Panc1 (cell line): ENCODE measurements around the gene CA9. TPM values are rescaled to one million over a fixed set of nuclear protein-coding genes. Genes with fewer than 3 reads are reported as not detected.

Experiments used
- ATAC-seq: fragments of 200-7000 bp; cut with Tn5 transposase; 2 replicates; pipeline ENCODE4 v1.9.1; 2020; ENCODE audit warnings: mild to moderate bottlenecking, moderate library complexity
- BruUV-seq: library from RNA; stranded (reverse); fragments of 400-500 nt; replicated peaks from 2 replicates; lab custom pipeline; 2021; lab: Mats Ljungman, UMichigan
- CTCF ChIA-PET: fragments of 300-600 bp; sonication (Branson Sonifier 250); formaldehyde crosslinking; loops from one replicate; lab custom pipeline; 2022; ENCODE audit warnings: antibody characterized with exemption; lab: Charles Lee
- POLR2A ChIA-PET: fragments of 300-600 bp; sonication (Branson Sonifier 250); formaldehyde crosslinking; loops from one replicate; lab custom pipeline; 2022; ENCODE audit warnings: antibody characterized with exemption; lab: Charles Lee
- DNase-seq: peaks from one replicate; pipeline ENCODE4 v3.0.0-alpha.2; 2010; ENCODE audit warnings: low read depth, low spot score
- H3K27ac ChIP-seq: 2 replicates; pipeline ENCODE4 v1.5.1; 2011; ENCODE audit warnings: mild to moderate bottlenecking, low read length, inconsistent platforms
- H3K27me3 ChIP-seq: fragments of 200-500 bp; sonication (Bioruptor generic); 2 replicates; pipeline ENCODE4 v1.6.0; 2014; ENCODE audit warnings: low read length, inconsistent platforms; ENCODE audit not compliant: control insufficient read depth, insufficient read depth
- H3K36me3 ChIP-seq: fragments of 200-500 bp; sonication (Bioruptor generic); 2 replicates; pipeline ENCODE4 v1.5.1; 2014; ENCODE audit warnings: inconsistent platforms, mild to moderate bottlenecking, low read length, moderate library complexity; ENCODE audit not compliant: control insufficient read depth, insufficient read depth
- H3K4me1 ChIP-seq: 2 replicates; pipeline ENCODE4 v1.5.1; 2011; ENCODE audit warnings: inconsistent platforms, mild to moderate bottlenecking, low read length, moderate library complexity; ENCODE audit not compliant: control insufficient read depth, insufficient read depth
- H3K4me3 ChIP-seq, 2 experiments: 2 replicates each; pipeline ENCODE4 v1.5.1; 2011 to 2012; ENCODE audit warnings: low read depth in 2 of 2, low read length in 2 of 2, mild to moderate bottlenecking in 2 of 2, inconsistent platforms in 1 of 2, moderate library complexity in 1 of 2
- H3K9me3 ChIP-seq: fragments of 200-500 bp; sonication (Bioruptor generic); 2 replicates; pipeline ENCODE4 v1.5.1; 2014; ENCODE audit warnings: low read depth, mild to moderate bottlenecking, inconsistent platforms, low read length, moderate library complexity; ENCODE audit not compliant: control insufficient read depth, insufficient read depth
- CTCF ChIP-seq: fragments of 450-650 bp; IDR thresholded peaks from 2 replicates; pipeline ENCODE4 v1.5.1; 2017; ENCODE audit warnings: mild to moderate bottlenecking
- POLR2AphosphoS5 ChIP-seq: IDR thresholded peaks from 2 replicates; pipeline ENCODE4 v1.6.1; 2012; ENCODE audit warnings: mild to moderate bottlenecking, low read depth, low read length, moderate library complexity
- REST ChIP-seq, 2 experiments: IDR thresholded peaks; 2 replicates each; pipeline ENCODE4 v1.6.1; 2011 to 2012; ENCODE audit warnings: low read depth in 2 of 2, control low read depth in 1 of 2, low read length in 1 of 2, mild to moderate bottlenecking in 1 of 2, moderate library complexity in 1 of 2; ENCODE audit not compliant: insufficient read depth in 1 of 2
- SIN3A ChIP-seq: IDR thresholded peaks from 2 replicates; pipeline ENCODE4 v1.6.1; 2012; ENCODE audit warnings: low read depth, mild to moderate bottlenecking, low read length, moderate library complexity, borderline replicate concordance; ENCODE audit not compliant: insufficient read depth
- TCF7L2 ChIP-seq: IDR thresholded peaks from 2 replicates; pipeline ENCODE4 v1.6.1; 2011; ENCODE audit warnings: mild to moderate bottlenecking, low read depth, low read length, inconsistent platforms
- in situ Hi-C: cut with HindIII; loops from 2 replicates; pipeline ENCODE4 v1.10.0; 2016; ENCODE audit warnings: low sequenced_read_pairs, low pct_unique_long_range_greater_than_20kb
- intact Hi-C: fragments of 100-400 bp; cut with micrococcal nuclease; formaldehyde crosslinking; loops from one replicate; pipeline ENCODE4 v1.10.0; 2022; ENCODE audit not compliant: unreplicated experiment
- total RNA-seq: library from RNA; stranded (reverse); gene quantifications from one replicate; pipeline ENCODE4 v1.2.1, GENCODE V29; 2021; ENCODE audit not compliant: unreplicated experiment

The CA9 gene
- total RNA-seq, 1 experiment from 2014 or later: 0.31 TPM

- ATAC-seq (no peak), DNase-seq (no peak)
- intact Hi-C loops (no loop called here), in situ Hi-C loops (no loop called here)
- H3K4me1 ChIP-seq: no peaks in the 10 kb centered on the region
- no peak overlapping the region for H3K4me3 ChIP-seq
- CTCF ChIA-PET: interaction anchor here (0.6 to 2.4 kb wide), 2 partner anchors 16 to 1584 kb away, joined by 3 to 6 read pairs; no protein-coding TSS in a partner anchor
- POLR2A ChIA-PET: interaction anchor here (0.6 kb wide), 1 partner anchor 25 kb away, joined by 14 read pairs; no protein-coding TSS in a partner anchor
- H3K9me3 ChIP-seq: no peaks in the 10 kb centered on the region
- H3K36me3 ChIP-seq: peaks cover 38% of the 10 kb centered on the region
- H3K27me3 ChIP-seq: no peaks in the 10 kb centered on the region
- BruUV-seq: no TSS peak
- TF ChIP-seq CTCF (no peak), TCF7L2 (no peak), REST (IDR thresholded peaks at IDR 0.05; ENCODE audit: insufficient read depth in 1 of 2, low read depth in 2 of 2, low read length in 1 of 2) (no peak), SIN3A (no peak), POLR2AphosphoS5 (no peak)
- no peak overlapping the region for H3K27ac ChIP-seq
Measured at GRCh38 chr9:35711501-35712428, 38.0 kb downstream of the CA9 start.

- peaks cover 37% of the 10 kb centered on the region for H3K36me3 ChIP-seq
- no peaks in the 10 kb centered on the region for H3K4me1 ChIP-seq
- intact Hi-C loops: no loop called here
- H3K27me3 ChIP-seq: no peaks in the 10 kb centered on the region
- H3K9me3 ChIP-seq: no peaks in the 10 kb centered on the region
- no peak overlapping the region for H3K27ac ChIP-seq
- no TSS peak for BruUV-seq
- DNase-seq: no peak
- no peak for ATAC-seq
- H3K4me3 ChIP-seq: no peak overlapping the region
- in situ Hi-C loops: no loop called here
- POLR2A ChIA-PET: no interaction called here
- TF ChIP-seq REST (IDR thresholded peaks at IDR 0.05; ENCODE audit: insufficient read depth in 1 of 2, low read depth in 2 of 2, low read length in 1 of 2): no peak
- TF ChIP-seq CTCF: no peak
- TF ChIP-seq SIN3A: no peak
- TF ChIP-seq POLR2AphosphoS5: no peak
- no peak for TF ChIP-seq TCF7L2
- CTCF ChIA-PET: interaction anchor here (0.6 to 2.4 kb wide), 2 partner anchors 17 to 1583 kb away, joined by 3 to 6 read pairs; no protein-coding TSS in a partner anchor
Measured at GRCh38 chr9:35712762-35713400, 39.2 kb downstream of the CA9 start.
